SU-DHL-6 (cell line): ENCODE data around the gene TRIM54.

Source experiments
- H2AFZ ChIP-seq: fragments of 200-600 bp; sonication (generic); 2 replicates; pipeline ENCODE4 v1.6.1; 2014; ENCODE audit warnings: low read depth, mild to moderate bottlenecking, moderate library complexity, mixed read lengths, antibody characterized with exemption, low read length; ENCODE audit not compliant: severe bottlenecking
- H3F3A ChIP-seq: fragments of 200-600 bp; shearing (Covaris generic); 2 replicates; pipeline ENCODE4 v1.6.0; 2016; ENCODE audit warnings: antibody characterized with exemption, mild to moderate bottlenecking; ENCODE audit not compliant: insufficient read depth
- H3K27ac ChIP-seq: fragments of 200-600 bp; sonication (generic); 2 replicates; pipeline ENCODE4 v1.5.1; 2016; ENCODE audit warnings: low read depth, mild to moderate bottlenecking, low read length, moderate library complexity, mixed read lengths
- H3K27me3 ChIP-seq: fragments of 200-600 bp; sonication (generic), shearing (Covaris generic); 2 replicates; pipeline ENCODE4 v1.6.0; 2014; ENCODE audit warnings: mild to moderate bottlenecking, low read length
- H3K36me3 ChIP-seq: fragments of 200-600 bp; sonication (generic); 2 replicates; pipeline ENCODE4 v1.6.1; 2014; ENCODE audit warnings: mild to moderate bottlenecking, low read length, mixed read lengths
- H3K4me2 ChIP-seq: fragments of 300-600, 200-600 bp; shearing (Covaris generic), sonication (generic); 2 replicates; pipeline ENCODE4 v1.6.0; 2014; ENCODE audit warnings: low read length, low read depth, mild to moderate bottlenecking; ENCODE audit not compliant: poor library complexity, severe bottlenecking
- H3K4me3 ChIP-seq: fragments of 200-600 bp; sonication (generic); 2 replicates; pipeline ENCODE4 v1.5.1; 2014; ENCODE audit warnings: antibody characterized with exemption, low read length, mild to moderate bottlenecking, mixed read lengths; ENCODE audit not compliant: insufficient read depth, poor library complexity, severe bottlenecking
- H3K79me2 ChIP-seq: fragments of 200-600 bp; sonication (generic); 2 replicates; pipeline ENCODE4 v1.6.1; 2014; ENCODE audit warnings: mild to moderate bottlenecking, low read length, moderate library complexity; ENCODE audit not compliant: insufficient read depth
- H3K9ac ChIP-seq: fragments of 200-600 bp; sonication (generic); 2 replicates; pipeline ENCODE4 v1.7.0; 2014; ENCODE audit warnings: mild to moderate bottlenecking, low read length
- H3K9me2 ChIP-seq: fragments of 200-600 bp; sonication (generic); replicated peaks from 2 replicates; pipeline ENCODE4 v1.6.1; 2014; ENCODE audit warnings: low read length; ENCODE audit not compliant: insufficient read depth
- H3K9me3 ChIP-seq: fragments of 200-600 bp; sonication (generic); 2 replicates; pipeline ENCODE4 v1.6.1; 2014; ENCODE audit warnings: low read length, mixed read lengths; ENCODE audit not compliant: insufficient read depth
- H4K20me1 ChIP-seq: fragments of 200-600 bp; sonication (generic); 2 replicates; pipeline ENCODE4 v1.6.1; 2014; ENCODE audit warnings: low read depth, mild to moderate bottlenecking, antibody characterized with exemption, low read length, moderate library complexity, mixed read lengths
- CTCF ChIP-seq: fragments of 200-600 bp; sonication (generic); IDR thresholded peaks from one replicate; pipeline ENCODE4 v1.5.1; 2017; ENCODE audit warnings: antibody characterized with exemption, mild to moderate bottlenecking, low read length, moderate library complexity; ENCODE audit not compliant: insufficient read depth, poor library complexity, severe bottlenecking
- EZH2phosphoT487 ChIP-seq: fragments of 200-600 bp; sonication (generic), shearing (Covaris generic); conservative IDR thresholded peaks from 2 replicates; pipeline ENCODE4 v1.6.1; 2018; ENCODE audit warnings: mild to moderate bottlenecking, antibody characterized with exemption, low read length, moderate library complexity, mixed read lengths

Gene TRIM54

GRCh38 chr2:27322301-27322765 lies 40.1 kb downstream of the TRIM54 start:
- peak overlapping the region; percentile 89 for H3K9ac ChIP-seq
- no peaks in the 10 kb centered on the region for H3K27me3 ChIP-seq
- no peaks in the 10 kb centered on the region for H4K20me1 ChIP-seq
- no peaks in the 10 kb centered on the region for H3K36me3 ChIP-seq
- H3K4me3 ChIP-seq, result peak overlapping the region; percentile 81
- peak overlapping the region; percentile 87 for H3K4me2 ChIP-seq
- peaks cover 18% of the 10 kb centered on the region for H3F3A ChIP-seq
- H3K9me2 ChIP-seq, result no peaks in the 10 kb centered on the region
- H3K27ac ChIP-seq, result peak overlapping the region; percentile 65
- peak overlapping the region; percentile 44 for H2AFZ ChIP-seq
- H3K9me3 ChIP-seq, result no peaks in the 10 kb centered on the region
- TF ChIP-seq EZH2phosphoT487, result no peak
- H3K79me2 ChIP-seq, result 0 out of 2 replicates have a peak, but pooled peaks cover 8% of the 10 kb centered on the region

GRCh38 chr2:27322766-27323595 lies 40.8 kb downstream of the TRIM54 start, which contains the start of gene MPV17:
Gene MPV17, minus strand, starts transcription at chr2:27323097. Its CDS starts 580 bp downstream, at chr2:27322517.
- H3K9me3 ChIP-seq, result no peaks in the 10 kb centered on the region
- H3K9ac ChIP-seq, result peak within 1 kb of the TSS; percentile 89
- H3K27ac ChIP-seq, result peak within 1 kb of the TSS; percentile 65
- no peaks in the 10 kb centered on the region for H4K20me1 ChIP-seq
- no peaks in the 10 kb centered on the region for H3K27me3 ChIP-seq
- peak within 1 kb of the TSS; percentile 44 for H2AFZ ChIP-seq
- H3F3A ChIP-seq, result peaks cover 18% of the 10 kb centered on the region
- H3K36me3 ChIP-seq, result peaks cover 3% of the 10 kb centered on the region; the same call in 1 of the 2 replicates
- H3K4me3 ChIP-seq, result peak within 1 kb of the TSS; percentile 81
- peak within 1 kb of the TSS; percentile 87 for H3K4me2 ChIP-seq
- no peaks in the 10 kb centered on the region for H3K9me2 ChIP-seq
- TF ChIP-seq CTCF (no peak), EZH2phosphoT487 (no peak)
- 0 out of 2 replicates have a peak, but pooled peaks cover 8% of the 10 kb centered on the region for H3K79me2 ChIP-seq

GRCh38 chr2:27323596-27324285 lies 41.5 kb downstream of the TRIM54 start:
- Histone ChIP-seq H4K20me1 (no peaks in the 10 kb centered on the region), H3K27ac (peak overlapping the region; percentile 65), H3K4me2 (peak overlapping the region; percentile 87), H3K36me3 (peaks cover 7% of the 10 kb centered on the region; the same call in 1 of the 2 replicates), H3K4me3 (peak overlapping the region; percentile 81), H3K9me2 (no peaks in the 10 kb centered on the region), H3K27me3 (no peaks in the 10 kb centered on the region), H3F3A (peaks cover 18% of the 10 kb centered on the region), H3K9ac (peak overlapping the region; percentile 89), H2AFZ (peak overlapping the region; percentile 44), H3K79me2 (0 out of 2 replicates have a peak, but pooled peaks cover 8% of the 10 kb centered on the region), H3K9me3 (no peaks in the 10 kb centered on the region)
- no peak for TF ChIP-seq CTCF
- TF ChIP-seq EZH2phosphoT487, result no peak
